Stimulated activated CD4-positive, alpha-beta T cell treated with anti-CD3 and anti-CD28 coated beads, Interleukin-2, amount 100 ng/mL, for 4 hours (primary cell): ENCODE data around the gene DGKG.

Experiments
- DNase-seq: peaks from one replicate; pipeline ENCODE4 v3.0.0-alpha.2; 2020; ENCODE audit warnings: low read depth

Gene DGKG

GRCh38 chr3:186209810-186210752 is 152.0 kb downstream of the DGKG start:
- DNase-seq = no peak

DNA sequence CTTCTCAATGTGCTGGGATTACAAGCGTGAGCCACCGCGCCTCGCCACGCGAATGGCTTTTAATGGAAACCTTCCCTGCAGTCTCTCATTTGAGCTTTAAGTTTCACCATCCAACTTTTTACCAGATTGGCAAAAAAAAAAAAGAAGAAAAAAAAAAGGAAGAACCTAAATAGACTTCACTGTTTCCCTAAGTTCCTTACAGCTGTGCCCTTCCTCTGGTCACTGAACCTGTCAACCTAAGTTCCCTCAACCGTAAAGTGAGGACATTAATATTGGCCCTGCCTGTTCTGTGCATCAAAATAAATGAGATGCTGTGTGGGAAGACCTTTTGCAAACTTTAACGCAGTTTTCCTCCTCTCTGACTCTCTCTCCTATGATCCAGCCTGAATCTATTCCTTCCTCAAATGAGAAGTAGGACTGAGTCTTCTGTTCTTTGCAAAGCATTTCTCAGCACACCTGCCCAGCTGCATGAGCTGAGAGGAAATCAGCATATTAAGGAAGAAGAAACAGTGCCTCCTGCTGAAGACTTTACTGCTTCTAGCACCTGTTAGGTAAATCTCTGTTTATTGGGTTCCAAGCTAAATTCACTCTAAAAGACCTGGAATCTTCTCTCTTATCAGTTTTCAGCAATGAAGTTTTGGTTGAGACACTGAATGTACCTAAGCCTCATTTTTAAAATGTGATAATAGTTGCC is 153.6 kb downstream of the DGKG start:
- DNase-seq = no peak

DNA sequence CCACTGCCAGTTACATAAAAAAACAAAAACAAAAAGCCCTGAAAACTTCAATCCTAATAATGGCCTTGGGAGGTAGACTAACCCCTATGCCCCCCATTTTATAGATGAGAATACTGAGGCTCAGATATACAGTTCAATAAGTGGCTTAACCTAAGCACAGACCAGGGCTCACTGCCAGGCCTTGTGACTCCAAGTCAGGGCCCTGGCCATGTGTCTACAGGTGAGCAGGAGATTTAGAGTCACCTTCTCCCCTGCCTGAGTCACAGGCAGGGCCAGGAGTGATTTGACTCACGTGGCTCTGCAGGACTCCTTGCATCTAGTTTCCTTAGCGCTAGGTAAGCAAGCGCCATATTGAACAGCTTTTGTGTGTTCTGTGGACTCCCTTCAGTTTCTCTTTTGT is 154.5 kb downstream of the DGKG start:
- no peak for DNase-seq

- DNase-seq = no peak
Observed at GRCh38 chr3:186200726-186201125, 161.3 kb downstream of the DGKG start.

- DNase-seq = no peak
Observed at GRCh38 chr3:186198442-186198841, 163.6 kb downstream of the DGKG start.

GRCh38 chr3:186194451-186194811 is 167.6 kb downstream of the DGKG start:
- DNase-seq = no peak

GRCh38 chr3:186193534-186194450 is 168.2 kb downstream of the DGKG start:
- DNase-seq = no peak

DNA sequence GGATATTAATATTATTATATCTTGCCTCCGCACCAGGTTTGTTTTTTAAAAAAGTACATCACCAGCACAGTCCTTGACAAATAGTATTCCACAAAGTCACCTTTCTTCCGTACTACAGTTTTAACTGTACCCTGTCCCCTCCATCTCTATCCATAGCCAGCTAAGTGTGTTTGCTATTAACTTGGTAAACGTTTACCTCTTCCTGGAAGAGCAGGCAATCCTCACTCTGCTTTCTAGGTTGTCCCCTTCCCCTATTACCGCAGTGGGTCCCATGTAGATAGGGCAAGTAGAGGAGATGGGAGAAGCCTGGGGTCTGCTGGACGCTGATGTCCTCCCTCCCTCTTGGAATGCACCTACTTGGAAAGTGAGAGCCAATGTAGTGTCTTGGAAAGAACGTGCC is 169.2 kb downstream of the DGKG start:
- DNase-seq = no peak

DNA sequence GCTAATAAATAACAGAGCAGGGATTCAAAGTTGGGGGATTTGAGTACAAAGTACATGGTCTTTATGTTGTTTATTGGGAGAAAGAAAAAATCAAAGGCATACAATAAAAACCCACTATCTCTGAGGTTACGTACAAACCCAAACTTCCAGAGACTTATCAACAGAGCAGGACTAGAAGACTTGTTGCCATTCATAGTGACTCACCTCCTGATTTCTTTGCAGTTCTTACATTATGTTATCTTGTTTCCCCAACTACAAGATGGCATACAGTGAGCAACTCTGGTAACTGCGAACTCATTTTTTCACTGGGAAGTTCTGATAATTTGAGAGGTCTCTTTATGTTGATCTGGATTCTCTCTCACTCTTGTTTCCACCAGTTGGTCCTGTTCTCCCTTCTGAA is 172.5 kb downstream of the DGKG start:
- DNase-seq = no peak

- no peak for DNase-seq
Observed at GRCh38 chr3:186187401-186188275, 174.4 kb downstream of the DGKG start.

DNA sequence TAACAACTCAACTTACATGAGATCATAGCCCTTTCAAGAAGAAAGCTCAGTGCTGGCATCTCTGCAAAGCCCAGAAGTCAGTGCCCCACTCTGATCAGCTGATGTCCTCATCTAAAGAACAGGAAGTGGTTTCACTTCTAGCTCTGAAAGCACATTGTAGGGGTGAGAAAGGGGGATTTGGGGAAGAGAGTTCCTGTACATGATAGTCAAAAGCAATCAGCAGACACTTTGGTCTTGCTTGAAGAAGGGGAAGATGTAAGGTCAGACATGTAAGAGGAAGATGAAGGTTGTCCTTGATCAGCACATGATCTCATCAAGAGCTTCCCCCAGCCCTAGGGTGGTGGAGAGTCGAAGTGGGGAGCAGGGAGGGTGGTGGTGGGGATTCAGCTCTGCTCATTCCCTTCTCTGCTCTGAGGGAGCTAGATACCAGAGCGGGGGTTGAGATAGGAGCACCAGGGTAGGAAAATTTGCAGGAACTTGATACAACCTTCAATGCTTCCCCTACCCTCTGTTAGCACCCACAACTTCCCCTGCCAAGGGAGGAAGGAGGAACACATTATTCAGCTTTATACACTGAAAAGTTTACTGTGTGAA is 176.7 kb downstream of the DGKG start:
- DNase-seq = no peak

DNA sequence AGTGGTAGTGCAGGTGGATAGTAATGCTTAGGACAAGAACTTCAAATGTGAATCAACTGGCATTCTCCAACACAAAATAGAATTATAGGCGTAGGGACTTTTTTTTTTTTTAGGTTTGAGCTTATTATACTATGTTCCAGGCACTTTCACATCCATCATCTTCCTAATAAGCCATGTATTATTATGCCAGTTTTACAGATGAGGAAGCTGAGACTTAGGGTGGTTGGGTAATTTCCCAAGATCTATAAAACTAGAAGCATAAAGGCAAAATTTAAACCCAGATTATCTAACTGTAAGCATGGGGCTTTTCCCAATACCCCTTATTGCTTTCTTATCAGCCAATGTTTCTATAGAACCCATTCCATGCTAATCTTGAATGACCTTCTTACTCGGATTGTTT is 178.0 kb downstream of the DGKG start:
- no peak for DNase-seq

DNA sequence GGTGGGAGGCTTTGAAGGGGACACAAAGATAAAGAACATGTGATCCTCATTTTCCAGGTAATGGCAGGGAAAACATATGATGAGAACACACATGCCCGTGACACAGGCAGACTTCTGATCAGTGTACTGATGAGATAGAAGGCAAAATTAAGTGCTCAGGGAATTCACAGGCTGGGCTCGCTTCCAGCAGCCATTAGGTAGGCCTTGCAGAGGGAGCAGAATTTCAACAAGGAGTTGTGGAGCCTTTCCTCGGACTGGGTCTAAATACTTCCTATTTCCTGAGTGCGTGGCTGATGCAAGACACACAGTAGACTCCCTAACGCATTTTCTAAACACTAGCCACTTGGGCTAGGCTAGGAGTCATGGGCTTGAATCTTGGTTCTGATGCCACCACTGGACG is 179.2 kb downstream of the DGKG start:
- no peak for DNase-seq

DNA sequence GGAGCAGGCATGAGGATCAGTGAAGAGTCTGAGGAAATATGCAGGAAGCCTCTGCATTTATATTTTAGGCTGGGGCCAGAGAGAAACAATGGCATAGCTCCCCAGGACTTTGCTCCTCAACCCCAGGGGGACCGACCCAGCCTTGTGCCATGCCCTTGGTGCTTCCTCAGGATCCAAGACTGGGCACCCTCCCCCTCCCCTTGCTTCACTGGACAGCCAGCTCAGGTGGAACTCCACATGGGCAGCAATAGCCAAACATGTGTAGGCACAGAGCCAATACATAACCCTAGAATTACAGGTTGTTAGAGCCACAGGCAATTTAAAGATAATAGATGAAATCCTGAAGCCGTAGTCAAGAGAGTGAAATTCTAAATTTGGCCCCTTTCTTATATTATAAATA is 180.1 kb downstream of the DGKG start:
- no peak for DNase-seq

DNA sequence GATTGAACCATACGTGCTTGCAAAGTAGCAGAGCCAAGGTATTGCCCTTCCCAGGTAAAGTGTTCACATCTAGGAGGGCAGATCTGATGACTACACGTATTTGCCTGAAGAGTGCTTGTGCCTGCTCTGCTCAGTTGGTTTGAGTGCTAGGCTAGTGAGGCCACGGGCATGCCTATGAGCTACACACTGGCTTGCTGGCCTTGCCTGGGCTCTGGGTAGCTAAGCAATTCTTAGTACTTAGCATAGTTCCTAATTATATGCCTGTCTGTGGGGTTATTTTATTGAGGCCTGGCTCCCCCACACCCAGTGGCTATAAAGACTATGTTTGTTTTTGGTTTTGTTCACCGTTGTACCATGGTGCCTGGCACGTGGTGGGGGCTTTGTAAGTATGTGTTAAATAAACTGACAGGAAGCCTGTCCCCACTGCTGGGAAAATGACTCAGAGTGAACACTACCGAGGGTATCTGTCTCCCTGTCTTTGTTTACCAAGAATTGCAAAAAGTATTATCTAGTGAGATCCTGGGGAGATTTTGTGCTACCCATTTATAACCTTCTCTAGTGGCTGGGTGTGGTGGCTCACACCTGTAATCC is 181.0 kb downstream of the DGKG start:
- DNase-seq = no peak

- DNase-seq = no peak
Observed at GRCh38 chr3:186180151-186180550, 181.9 kb downstream of the DGKG start.

DNA sequence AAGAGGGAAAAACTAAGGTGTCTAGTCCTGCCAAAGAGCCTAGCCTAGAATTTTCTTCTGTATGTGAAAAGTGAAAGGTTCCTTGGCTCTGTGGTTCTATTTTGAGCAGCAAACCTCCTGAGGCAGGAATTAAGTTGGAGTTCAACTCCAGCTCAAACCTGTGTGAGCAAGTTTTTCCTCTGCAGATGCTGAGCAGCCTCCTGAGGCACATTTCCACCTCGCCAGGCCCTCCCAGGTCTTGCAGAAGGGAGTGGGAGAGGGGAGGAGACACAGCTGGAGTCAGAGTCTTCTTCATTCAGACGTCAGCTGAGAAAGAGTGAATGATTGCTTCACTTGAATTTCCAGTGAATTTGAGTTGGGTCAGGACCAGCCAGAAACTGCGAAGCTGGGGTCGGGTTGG is 183.6 kb downstream of the DGKG start:
- DNase-seq = no peak

DNA sequence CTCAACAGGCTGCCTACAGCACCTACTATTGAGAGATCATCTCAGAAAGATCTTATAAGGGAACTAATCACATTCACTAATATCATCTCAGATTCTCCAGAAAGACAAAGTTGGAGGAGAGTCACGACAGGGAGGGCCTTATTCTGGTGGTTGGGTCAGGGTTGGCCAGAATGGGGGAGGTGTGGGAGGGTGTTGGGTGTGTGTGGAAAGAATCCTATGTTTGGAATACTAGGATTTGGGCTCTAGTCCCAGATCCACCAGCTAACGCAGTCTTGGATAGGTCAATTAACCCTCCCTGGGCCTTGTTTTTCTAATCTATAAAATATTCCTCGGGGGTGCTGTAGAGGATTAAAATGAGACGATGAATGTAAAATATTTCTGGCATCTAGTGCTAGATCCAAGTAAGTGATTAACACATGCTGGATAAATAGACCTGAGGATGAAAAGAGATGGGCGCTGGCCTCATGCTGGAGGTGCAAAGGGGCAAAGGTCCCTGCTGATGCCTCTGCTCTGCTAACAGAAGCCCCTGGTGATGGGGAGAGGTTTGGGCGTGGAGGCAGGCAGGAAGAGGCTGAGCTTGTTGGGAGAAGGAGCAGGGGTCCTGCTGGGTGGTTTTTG is 185.6 kb downstream of the DGKG start:
- no peak for DNase-seq

GRCh38 chr3:186173224-186173815 is 188.7 kb downstream of the DGKG start:
- DNase-seq = no peak

GRCh38 chr3:186172353-186172752 is 189.7 kb downstream of the DGKG start:
- no peak for DNase-seq
